ENCODE measurements around the gene KSR1.

Gene KSR1

GRCh38 chr17:27480699-27481098 lies 24.5 kb downstream of the KSR1 start:
- DNase-seq, result no peak
- in situ Hi-C loops (cut with HindIII; ENCODE audit: low pct_ligation_motif_present, low pct_unique_long_range_greater_than_20kb, low sequenced_read_pairs), result no loop called here

GRCh38 chr17:27481327-27481726 lies 25.1 kb downstream of the KSR1 start:
- in situ Hi-C loops (cut with HindIII; ENCODE audit: low pct_ligation_motif_present, low pct_unique_long_range_greater_than_20kb, low sequenced_read_pairs), result no loop called here
- no peak for DNase-seq

DNA sequence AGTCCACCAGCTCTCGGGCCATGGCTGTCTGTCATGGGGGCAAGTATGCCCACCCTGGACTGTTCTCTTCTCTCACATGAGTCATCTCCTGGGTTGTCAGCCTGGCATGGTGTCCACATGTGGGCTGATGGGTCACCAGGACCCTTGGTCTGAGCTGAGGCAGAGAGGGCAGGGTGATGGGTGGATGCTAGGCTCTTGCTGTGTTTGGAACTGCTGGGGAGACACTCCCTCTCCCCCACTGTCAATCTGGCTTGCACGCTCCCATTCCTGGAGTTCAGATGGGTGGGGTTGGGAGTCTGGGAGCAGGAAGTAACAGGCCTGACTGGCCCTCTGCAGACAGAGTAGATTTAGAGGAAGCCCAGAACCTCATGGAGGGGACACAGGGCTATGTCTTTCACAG lies 28.9 kb downstream of the KSR1 start:
- no peak for DNase-seq
- in situ Hi-C loops (cut with HindIII; ENCODE audit: low pct_ligation_motif_present, low pct_unique_long_range_greater_than_20kb, low sequenced_read_pairs), result no loop called here

DNA sequence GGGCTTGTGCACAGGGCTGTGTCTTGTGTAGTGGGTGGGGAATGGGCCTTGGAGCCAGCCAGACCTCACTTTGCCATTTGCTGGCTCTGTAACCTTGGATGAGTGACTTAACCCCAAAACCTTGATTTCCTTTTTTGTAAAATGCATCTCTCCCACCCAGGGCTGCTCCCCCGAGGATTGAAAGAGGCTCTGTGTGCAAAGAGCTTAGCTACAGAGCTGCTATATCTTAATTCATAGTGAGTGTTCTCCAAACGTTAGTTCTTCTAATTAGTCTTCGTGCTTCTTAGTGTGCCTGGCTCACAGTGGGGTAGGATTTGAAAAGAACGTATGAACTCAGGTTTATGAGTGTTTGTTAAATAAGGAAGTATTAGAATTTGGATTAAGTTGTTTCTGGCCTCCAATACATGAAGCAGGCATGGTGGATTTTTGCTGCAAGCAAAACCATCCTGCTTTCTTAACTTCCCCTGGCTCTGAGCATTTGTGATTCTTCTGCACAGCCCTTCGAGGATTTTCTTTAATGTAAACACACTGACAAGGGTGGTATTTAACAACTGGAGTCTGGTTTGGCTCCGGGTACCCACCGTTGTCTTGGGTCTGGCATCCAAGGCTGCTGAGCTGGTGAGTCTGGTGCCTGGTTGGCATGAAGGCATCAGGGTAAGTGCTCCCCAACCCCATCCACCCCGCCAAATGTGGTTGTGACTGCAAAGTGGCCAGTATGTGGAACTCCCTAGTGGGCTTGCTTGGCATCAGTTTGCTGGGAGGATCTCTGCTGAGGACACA lies 29.7 kb downstream of the KSR1 start:
- DNase-seq, result no peak
- in situ Hi-C loops (cut with HindIII; ENCODE audit: low pct_ligation_motif_present, low pct_unique_long_range_greater_than_20kb, low sequenced_read_pairs), result no loop called here

DNA sequence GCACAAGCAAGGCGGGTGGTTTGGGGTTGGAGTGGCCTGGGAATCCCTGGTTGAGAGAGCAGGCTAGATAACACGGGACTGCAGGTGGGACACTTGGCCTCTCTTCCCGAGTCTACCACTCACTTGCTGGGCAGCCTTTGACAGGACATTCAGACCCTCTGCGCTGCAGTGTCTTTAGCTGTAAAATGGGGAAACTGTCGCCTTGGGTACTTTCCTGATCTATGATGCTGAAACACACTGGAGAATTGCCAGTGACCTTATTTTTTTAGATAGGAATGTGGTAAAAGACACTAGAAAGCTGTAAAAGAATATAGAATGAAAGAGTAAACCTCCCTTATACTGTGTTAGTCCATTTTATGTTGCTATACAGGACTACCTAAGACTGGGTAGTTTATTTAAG lies 30.5 kb downstream of the KSR1 start:
- DNase-seq, result no peak
- in situ Hi-C loops (cut with HindIII; ENCODE audit: low pct_ligation_motif_present, low pct_unique_long_range_greater_than_20kb, low sequenced_read_pairs), result no loop called here

DNA sequence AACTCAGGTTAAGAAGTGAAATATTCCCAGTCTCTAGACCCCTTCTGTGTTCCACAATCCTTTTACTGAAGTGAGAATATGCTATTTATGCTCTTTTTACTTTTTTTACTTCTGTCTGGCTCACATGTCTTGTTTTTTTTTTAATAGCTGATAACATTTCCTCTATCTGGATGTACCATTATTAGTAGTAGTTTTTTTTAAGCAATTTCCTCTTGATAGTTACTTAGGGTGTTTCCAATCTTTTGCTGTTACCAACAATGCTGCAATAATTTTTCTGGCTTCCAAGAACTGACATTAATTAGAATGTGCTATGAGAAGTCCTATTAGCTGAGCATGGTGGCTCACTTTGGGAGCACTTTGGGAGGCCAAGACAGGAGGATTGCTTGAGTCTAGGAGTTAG lies 32.0 kb downstream of the KSR1 start:
- in situ Hi-C loops (cut with HindIII; ENCODE audit: low pct_ligation_motif_present, low pct_unique_long_range_greater_than_20kb, low sequenced_read_pairs), result no loop called here
- no peak for DNase-seq

GRCh38 chr17:27489045-27489715 lies 32.9 kb downstream of the KSR1 start:
- DNase-seq, result no peak
- in situ Hi-C loops (cut with HindIII; ENCODE audit: low pct_ligation_motif_present, low pct_unique_long_range_greater_than_20kb, low sequenced_read_pairs), result no loop called here

GRCh38 chr17:27490391-27490790 lies 34.1 kb downstream of the KSR1 start:
- DNase-seq, result no peak
- in situ Hi-C loops (cut with HindIII; ENCODE audit: low pct_ligation_motif_present, low pct_unique_long_range_greater_than_20kb, low sequenced_read_pairs), result no loop called here

- in situ Hi-C loops (cut with HindIII; ENCODE audit: low pct_ligation_motif_present, low pct_unique_long_range_greater_than_20kb, low sequenced_read_pairs), result no loop called here
- DNase-seq, result no peak
Measured at GRCh38 chr17:27491713-27492190, 35.5 kb downstream of the KSR1 start.

- no peak for DNase-seq
- in situ Hi-C loops (cut with HindIII; ENCODE audit: low pct_ligation_motif_present, low pct_unique_long_range_greater_than_20kb, low sequenced_read_pairs), result no loop called here
Measured at GRCh38 chr17:27492470-27492869, 36.2 kb downstream of the KSR1 start.

- DNase-seq, result no peak
- in situ Hi-C loops (cut with HindIII; ENCODE audit: low pct_ligation_motif_present, low pct_unique_long_range_greater_than_20kb, low sequenced_read_pairs), result no loop called here
Measured at GRCh38 chr17:27493088-27493487, 36.8 kb downstream of the KSR1 start.

DNA sequence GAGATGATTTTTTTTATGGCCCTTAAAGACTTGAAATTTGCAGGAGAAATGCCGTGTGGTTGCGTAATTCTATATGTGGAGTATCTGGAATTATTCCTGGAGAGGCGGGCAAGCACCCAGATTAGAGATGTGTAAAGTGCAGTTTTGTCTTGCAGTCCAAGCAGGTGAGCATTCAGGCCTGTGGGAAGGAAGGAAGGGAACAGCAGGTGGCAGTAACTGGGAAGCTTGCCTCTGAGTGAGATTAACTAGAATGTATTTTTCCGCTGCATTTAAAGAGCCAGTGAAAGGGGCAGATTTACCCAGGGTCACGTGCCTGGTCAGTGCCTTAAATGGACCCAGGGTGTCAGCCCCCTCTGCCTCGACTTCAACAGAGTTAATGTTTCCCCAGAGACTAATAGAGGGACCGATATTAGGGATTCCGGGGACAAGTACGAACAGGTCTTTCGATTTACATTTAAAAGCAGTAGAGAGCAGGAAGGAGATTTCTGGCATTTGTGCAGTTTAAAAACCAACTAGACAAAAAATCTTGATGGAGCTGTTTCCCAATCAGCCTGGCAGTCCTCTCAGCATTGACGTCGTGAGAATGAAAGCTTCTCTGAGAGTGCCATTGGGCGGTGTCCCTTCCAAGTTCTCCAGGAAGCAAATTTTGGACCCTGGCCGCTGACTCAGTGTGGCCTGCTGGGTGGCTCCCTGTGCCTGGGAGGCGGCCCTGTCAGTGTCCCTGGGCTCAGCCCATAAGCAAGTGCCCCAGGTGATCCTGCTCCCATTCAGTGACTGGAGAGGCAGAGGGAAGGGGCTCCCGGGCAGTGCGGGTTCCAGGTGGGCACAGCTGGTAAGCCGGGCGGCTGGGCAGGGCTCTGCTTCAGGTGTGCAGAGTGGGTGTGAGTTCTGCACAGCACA lies 38.2 kb downstream of the KSR1 start:
- in situ Hi-C loops (cut with HindIII; ENCODE audit: low pct_ligation_motif_present, low pct_unique_long_range_greater_than_20kb, low sequenced_read_pairs), result no loop called here
- peak; percentile 61 for DNase-seq

DNA sequence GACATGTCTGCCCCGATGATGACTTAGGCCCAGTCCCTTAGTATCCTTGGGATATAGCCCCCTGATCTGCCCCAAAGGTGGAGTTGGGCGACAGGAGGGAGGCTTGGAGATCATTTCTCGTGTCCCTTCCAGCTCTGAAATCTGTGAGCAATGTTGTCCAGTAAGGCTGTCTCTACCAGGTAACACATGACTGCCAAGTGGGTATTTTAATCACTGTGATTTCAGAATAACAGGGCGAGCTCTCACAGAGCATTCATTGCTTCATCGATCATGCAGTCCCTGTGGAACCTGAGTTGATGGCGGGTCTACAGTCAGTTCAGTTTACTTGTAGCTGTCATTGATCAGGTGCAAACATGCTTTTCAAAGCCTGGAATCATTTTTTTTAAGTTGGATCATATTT lies 39.2 kb downstream of the KSR1 start:
- peak; percentile 84 for DNase-seq
- in situ Hi-C loops (cut with HindIII; ENCODE audit: low pct_ligation_motif_present, low pct_unique_long_range_greater_than_20kb, low sequenced_read_pairs), result no loop called here

- in situ Hi-C loops (cut with HindIII; ENCODE audit: low pct_ligation_motif_present, low pct_unique_long_range_greater_than_20kb, low sequenced_read_pairs), result no loop called here
- peak; percentile 20 for DNase-seq
Measured at GRCh38 chr17:27496005-27496404, 39.8 kb downstream of the KSR1 start.

- in situ Hi-C loops (cut with HindIII; ENCODE audit: low pct_ligation_motif_present, low pct_unique_long_range_greater_than_20kb, low sequenced_read_pairs), result no loop called here
- DNase-seq, result peak; percentile 4
Measured at GRCh38 chr17:27496437-27496943, 40.2 kb downstream of the KSR1 start.

DNA sequence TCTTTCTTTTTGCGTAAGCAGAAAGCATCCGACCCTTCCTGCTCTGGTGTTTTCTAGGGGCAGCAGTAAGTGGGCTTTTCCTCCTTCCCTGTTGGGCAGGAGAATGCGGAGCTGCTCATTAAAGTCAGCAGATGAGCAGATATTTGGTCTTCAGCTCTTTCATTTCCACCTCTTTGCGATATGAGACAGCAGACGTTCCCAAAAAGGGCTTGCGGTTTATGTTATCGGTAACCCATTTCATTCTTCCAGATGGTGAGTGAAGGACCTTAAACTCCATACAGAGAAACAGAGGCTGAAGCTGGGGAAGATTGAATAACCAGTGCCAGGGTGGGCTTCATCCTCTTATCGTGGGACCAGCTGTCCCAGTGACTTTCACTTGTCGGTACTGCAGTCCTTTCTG lies 40.7 kb downstream of the KSR1 start:
- no peak for DNase-seq
- in situ Hi-C loops (cut with HindIII; ENCODE audit: low pct_ligation_motif_present, low pct_unique_long_range_greater_than_20kb, low sequenced_read_pairs), result no loop called here

GRCh38 chr17:27497696-27498095 lies 41.4 kb downstream of the KSR1 start:
- in situ Hi-C loops (cut with HindIII; ENCODE audit: low pct_ligation_motif_present, low pct_unique_long_range_greater_than_20kb, low sequenced_read_pairs), result no loop called here
- no peak for DNase-seq

DNA sequence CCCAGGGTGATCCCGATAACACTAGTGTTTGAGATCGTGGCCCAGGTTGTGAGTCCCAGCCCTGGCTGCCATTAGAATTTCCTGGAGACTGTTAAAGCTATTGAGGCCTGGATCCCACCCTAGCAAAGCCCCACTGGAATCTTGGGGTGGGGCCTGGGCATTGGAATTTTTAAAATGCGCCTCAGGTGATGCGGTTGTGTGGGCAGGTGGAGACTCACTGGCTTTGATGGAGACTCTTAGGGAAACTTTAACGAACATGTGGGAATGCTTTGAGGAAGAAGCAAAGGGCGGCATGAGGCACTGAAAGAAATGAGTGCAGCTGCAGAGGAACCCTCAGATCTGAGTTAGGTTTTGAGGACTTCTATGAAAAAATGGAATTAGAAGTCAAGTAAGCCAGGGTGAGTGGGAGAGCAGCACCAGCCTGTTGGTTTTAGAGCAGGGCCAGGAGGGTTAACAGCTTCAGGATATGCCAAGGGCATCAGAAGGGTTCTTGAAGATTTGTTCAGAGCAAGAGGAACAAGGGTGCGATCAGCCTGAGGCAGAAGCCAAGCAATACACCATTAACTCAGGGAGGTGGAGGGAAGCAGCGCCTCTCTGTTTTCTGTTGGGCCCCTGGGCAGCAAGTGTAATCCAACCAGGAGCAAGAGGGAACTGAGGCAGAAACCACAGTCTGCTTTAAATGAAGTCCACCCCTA lies 42.5 kb downstream of the KSR1 start:
- in situ Hi-C loops (cut with HindIII; ENCODE audit: low pct_ligation_motif_present, low pct_unique_long_range_greater_than_20kb, low sequenced_read_pairs), result no loop called here
- DNase-seq, result no peak

Measured in ACHN (cell line).